Central memory CD8-positive, alpha-beta T cell (primary cell): ENCODE results near the gene CEP120.
"Not testable (repeated sequence)": the region's sequence is repeated elsewhere in the genome, so short reads cannot be mapped to it uniquely, and the experiment has no call there.

Experiments
- ATAC-seq: fragments of 150-1000 bp; cut with Tn5 transposase; replicated peaks from 2 replicates; pipeline ENCODE4 v1.10.0; 2022; ENCODE audit warnings: mild to moderate bottlenecking, moderate FRiP score, moderate number of reproducible peaks; ENCODE audit not compliant: poor library complexity, severe bottlenecking; ENCODE audit errors: extremely low read depth
- DNase-seq, 2 donors: peaks; one replicate each; pipeline ENCODE4 v3.0.0; 2021; ENCODE audit warnings: low spot score in 2 of 2
- H3K27ac Mint-ChIP-seq: one replicate; pipeline ENCODE4 v1.8.0; 2022; ENCODE audit warnings: low read depth, mild to moderate bottlenecking, moderate library complexity, mixed read lengths
- H3K27me3 Mint-ChIP-seq: one replicate; pipeline ENCODE4 v1.8.0; 2022; ENCODE audit warnings: mixed read lengths
- H3K36me3 Mint-ChIP-seq: one replicate; pipeline ENCODE4 v1.8.0; 2022; ENCODE audit warnings: mild to moderate bottlenecking, moderate library complexity, mixed read lengths; ENCODE audit not compliant: insufficient read depth
- H3K4me1 Mint-ChIP-seq: one replicate; pipeline ENCODE4 v1.8.0; 2022; ENCODE audit warnings: mixed read lengths
- H3K4me3 Mint-ChIP-seq: one replicate; pipeline ENCODE4 v1.8.0; 2022; ENCODE audit warnings: mild to moderate bottlenecking, moderate library complexity, mixed read lengths
- H3K9me3 Mint-ChIP-seq: one replicate; pipeline ENCODE4 v1.8.0; 2022; ENCODE audit warnings: mixed read lengths

The CEP120 gene

GRCh38 chr5:123423278-123424149, at the start of gene CEP120:
Gene CEP120 (minus strand): TSS chr5:123423403. CDS start chr5:123422998, 405 bp downstream.
- H3K27ac Mint-ChIP-seq, result no peak within 1 kb of the TSS

GRCh38 chr5:123472150-123472924, 49.1 kb upstream of the CEP120 start:
- Mint-ChIP-seq H3K36me3 (peaks cover 1% of the 10 kb centered on the region), H3K27me3 (peaks cover 26% of the 10 kb centered on the region), H3K4me3 (no peak overlapping the region), H3K27ac (no peak overlapping the region), H3K9me3 (no peaks in the 10 kb centered on the region), H3K4me1 (no peaks in the 10 kb centered on the region)
- no peak for DNase-seq
- no peak for ATAC-seq

More at GRCh38 chr5:123423278-123424149, at the start of gene CEP120:
- H3K4me3 Mint-ChIP-seq, result no peak within 1 kb of the TSS
- H3K36me3 Mint-ChIP-seq, result peaks cover 17% of the 10 kb centered on the region
- DNase-seq (peak; percentile 93 to 98), ATAC-seq (peak; percentile 93)
- H3K9me3 Mint-ChIP-seq, result no peaks in the 10 kb centered on the region
- H3K27me3 Mint-ChIP-seq, result no peaks in the 10 kb centered on the region
- peaks cover 10% of the 10 kb centered on the region for H3K4me1 Mint-ChIP-seq

GRCh38 chr5:123471385-123471784, 48.2 kb upstream of the CEP120 start:
- Mint-ChIP-seq H3K9me3 (no peaks in the 10 kb centered on the region), H3K27ac (no peak overlapping the region), H3K4me1 (no peaks in the 10 kb centered on the region), H3K4me3 (no peak overlapping the region), H3K27me3 (peaks cover 30% of the 10 kb centered on the region), H3K36me3 (peaks cover 1% of the 10 kb centered on the region)
- ATAC-seq (no peak), DNase-seq (no peak)

- not testable (repeated sequence) for H3K36me3 Mint-ChIP-seq, ATAC-seq, H3K27ac Mint-ChIP-seq, H3K4me1 Mint-ChIP-seq, H3K9me3 Mint-ChIP-seq, DNase-seq, H3K4me3 Mint-ChIP-seq
- H3K27me3 Mint-ChIP-seq, result peaks cover 30% of the 10 kb centered on the region
Measured at GRCh38 chr5:123466839-123467238, 43.6 kb upstream of the CEP120 start.

GRCh38 chr5:123460296-123460729, 37.1 kb upstream of the CEP120 start:
- no peaks in the 10 kb centered on the region for H3K27me3 Mint-ChIP-seq
- no peaks in the 10 kb centered on the region for H3K36me3 Mint-ChIP-seq
- H3K4me1 Mint-ChIP-seq, result no peaks in the 10 kb centered on the region
- no peaks in the 10 kb centered on the region for H3K9me3 Mint-ChIP-seq
- no peak overlapping the region for H3K4me3 Mint-ChIP-seq
- no peak overlapping the region for H3K27ac Mint-ChIP-seq
- DNase-seq, result no peak
- ATAC-seq, result peak; percentile 43

- ATAC-seq, H3K9me3 Mint-ChIP-seq, H3K27ac Mint-ChIP-seq, DNase-seq, H3K4me3 Mint-ChIP-seq, H3K4me1 Mint-ChIP-seq, H3K27me3 Mint-ChIP-seq, H3K36me3 Mint-ChIP-seq: not testable (repeated sequence)
Measured at GRCh38 chr5:123458994-123459393, 35.8 kb upstream of the CEP120 start.

GRCh38 chr5:123456242-123456641, 33.0 kb upstream of the CEP120 start:
- no peaks in the 10 kb centered on the region for H3K9me3 Mint-ChIP-seq
- DNase-seq (no peak), ATAC-seq (no peak)
- no peak overlapping the region for H3K4me3 Mint-ChIP-seq
- H3K27ac Mint-ChIP-seq, result no peak overlapping the region
- peaks cover 1% of the 10 kb centered on the region for H3K36me3 Mint-ChIP-seq
- no peaks in the 10 kb centered on the region for H3K27me3 Mint-ChIP-seq
- H3K4me1 Mint-ChIP-seq, result no peaks in the 10 kb centered on the region

GRCh38 chr5:123455640-123456039, 32.4 kb upstream of the CEP120 start:
- Mint-ChIP-seq H3K36me3 (peaks cover 1% of the 10 kb centered on the region), H3K9me3 (no peaks in the 10 kb centered on the region), H3K4me1 (no peaks in the 10 kb centered on the region), H3K27ac (no peak overlapping the region), H3K4me3 (no peak overlapping the region), H3K27me3 (no peaks in the 10 kb centered on the region)
- no peak for ATAC-seq
- no peak for DNase-seq

- Mint-ChIP-seq H3K27me3 (no peaks in the 10 kb centered on the region), H3K27ac (no peak overlapping the region), H3K36me3 (peaks cover 1% of the 10 kb centered on the region), H3K4me1 (no peaks in the 10 kb centered on the region), H3K4me3 (no peak overlapping the region), H3K9me3 (no peaks in the 10 kb centered on the region)
- no peak for ATAC-seq
- DNase-seq, result no peak
Measured at GRCh38 chr5:123455095-123455494, 31.9 kb upstream of the CEP120 start.

GRCh38 chr5:123454259-123454911, 31.2 kb upstream of the CEP120 start:
- no peaks in the 10 kb centered on the region for H3K9me3 Mint-ChIP-seq
- H3K4me3 Mint-ChIP-seq, result no peak overlapping the region
- ATAC-seq (no peak), DNase-seq (no peak)
- no peaks in the 10 kb centered on the region for H3K4me1 Mint-ChIP-seq
- H3K27ac Mint-ChIP-seq, result no peak overlapping the region
- no peaks in the 10 kb centered on the region for H3K27me3 Mint-ChIP-seq
- H3K36me3 Mint-ChIP-seq, result peaks cover 1% of the 10 kb centered on the region

- peaks cover 1% of the 10 kb centered on the region for H3K36me3 Mint-ChIP-seq
- DNase-seq, result no peak
- H3K27ac Mint-ChIP-seq, result no peak overlapping the region
- H3K9me3 Mint-ChIP-seq, result no peaks in the 10 kb centered on the region
- H3K4me3 Mint-ChIP-seq, result no peak overlapping the region
- H3K4me1 Mint-ChIP-seq, result no peaks in the 10 kb centered on the region
- ATAC-seq, result no peak
- no peaks in the 10 kb centered on the region for H3K27me3 Mint-ChIP-seq
Measured at GRCh38 chr5:123452401-123452800, 29.2 kb upstream of the CEP120 start.

- Mint-ChIP-seq H3K4me3 (no peak overlapping the region), H3K4me1 (no peaks in the 10 kb centered on the region), H3K27me3 (peaks cover 5% of the 10 kb centered on the region), H3K36me3 (peaks cover 1% of the 10 kb centered on the region), H3K27ac (no peak overlapping the region), H3K9me3 (no peaks in the 10 kb centered on the region)
- no peak for ATAC-seq
- DNase-seq, result no peak
Measured at GRCh38 chr5:123451047-123451446, 27.8 kb upstream of the CEP120 start.
